Neural cell (in vitro differentiated cells): Measurements from ENCODE around the gene MLLT1. TPM values are rescaled to one million over a fixed set of nuclear protein-coding genes. Genes with fewer than 3 reads are reported as not detected.

ENCODE experiments used
- H2AFZ ChIP-seq: fragments of 200-600, 300-800 bp; sonication (generic), shearing (Covaris generic); 2 replicates; pipeline ENCODE4 v1.6.0; 2014; ENCODE audit warnings: low read depth, mild to moderate bottlenecking, antibody characterized with exemption, low read length, moderate library complexity
- H3F3A ChIP-seq: fragments of 200-600 bp; shearing (Covaris generic); 2 replicates; pipeline ENCODE4 v1.6.1; 2016; ENCODE audit warnings: mild to moderate bottlenecking, moderate library complexity, mixed read lengths, antibody characterized with exemption, low read length; ENCODE audit not compliant: insufficient read depth, poor library complexity, severe bottlenecking
- H3K27ac ChIP-seq: fragments of 200-600, 300-800 bp; sonication (generic), shearing (Covaris generic); 2 replicates; pipeline ENCODE4 v1.5.1; 2014; ENCODE audit warnings: mild to moderate bottlenecking, low read length, moderate library complexity
- H3K27me3 ChIP-seq: fragments of 300-800, 200-600 bp; sonication (generic), shearing (Covaris generic); 2 replicates; pipeline ENCODE4 v1.6.0; 2014; ENCODE audit warnings: mild to moderate bottlenecking, low read depth, low read length, moderate library complexity; ENCODE audit not compliant: insufficient read depth
- H3K36me3 ChIP-seq: fragments of 300-800, 200-600 bp; sonication (generic), shearing (Covaris generic); 2 replicates; pipeline ENCODE4 v1.5.1; 2014; ENCODE audit warnings: mild to moderate bottlenecking, antibody characterized with exemption, low read length, moderate library complexity; ENCODE audit not compliant: insufficient read depth
- H3K4me2 ChIP-seq: fragments of 300-800, 200-600 bp; sonication (generic), shearing (Covaris generic); 2 replicates; pipeline ENCODE4 v1.6.0; 2014; ENCODE audit warnings: mild to moderate bottlenecking, low read length
- H3K4me3 ChIP-seq: fragments of 300-800, 200-600 bp; sonication (generic), shearing (Covaris generic); 2 replicates; pipeline ENCODE4 v1.5.1; 2014; ENCODE audit warnings: mild to moderate bottlenecking, low read length, moderate library complexity
- H3K79me2 ChIP-seq: fragments of 200-600 bp; shearing (Covaris generic); replicated peaks from 2 replicates; pipeline ENCODE4 v1.6.0; 2014; ENCODE audit warnings: mild to moderate bottlenecking, low read length, moderate library complexity; ENCODE audit not compliant: insufficient read depth
- H3K9ac ChIP-seq: fragments of 300-800, 200-600 bp; sonication (generic), shearing (Covaris generic); 2 replicates; pipeline ENCODE4 v1.6.1; 2016; ENCODE audit warnings: mild to moderate bottlenecking, low read length, mixed read lengths
- H3K9me2 ChIP-seq: fragments of 200-600 bp; shearing (Covaris generic); 2 replicates; pipeline ENCODE4 v1.6.1; 2016; ENCODE audit warnings: mild to moderate bottlenecking, low read length, mixed read lengths; ENCODE audit not compliant: insufficient read depth
- H3K9me3 ChIP-seq: fragments of 200-600, 300-800 bp; sonication (generic), shearing (Covaris generic); 2 replicates; pipeline ENCODE4 v1.6.1; 2016; ENCODE audit warnings: mild to moderate bottlenecking, mixed run types, low read length, moderate library complexity, mixed read lengths
- H4K20me1 ChIP-seq: fragments of 200-600 bp; shearing (Covaris generic); 2 replicates; pipeline ENCODE4 v1.6.1; 2016; ENCODE audit warnings: mild to moderate bottlenecking, mixed run types; ENCODE audit not compliant: insufficient read depth
- EP300 ChIP-seq: fragments of 450-650 bp; conservative IDR thresholded peaks from 2 replicates; pipeline ENCODE4 v1.6.1; 2014; ENCODE audit warnings: antibody characterized with exemption, mild to moderate bottlenecking, moderate library complexity; ENCODE audit not compliant: poor library complexity, severe bottlenecking
- EZH2 ChIP-seq: fragments of 200-600, 300-800 bp; shearing (Covaris generic), sonication (generic); IDR thresholded peaks from 2 replicates; pipeline ENCODE4 v1.6.1; 2014; ENCODE audit warnings: antibody characterized with exemption, low read length, borderline replicate concordance, mild to moderate bottlenecking; ENCODE audit not compliant: insufficient read depth, poor library complexity, severe bottlenecking
- MXI1 ChIP-seq: fragments of 450-650 bp; conservative IDR thresholded peaks from 2 replicates; pipeline ENCODE4 v1.6.1; 2014; ENCODE audit warnings: antibody characterized with exemption, mild to moderate bottlenecking; ENCODE audit not compliant: poor library complexity, severe bottlenecking
- POLR2AphosphoS5 ChIP-seq: IDR thresholded peaks from 2 replicates; pipeline ENCODE4 v1.6.1; 2012
- RAD21 ChIP-seq: fragments of 450-650 bp; conservative IDR thresholded peaks from 2 replicates; pipeline ENCODE4 v1.6.1; 2014; ENCODE audit warnings: antibody characterized with exemption, mild to moderate bottlenecking, moderate library complexity
- SMC3 ChIP-seq: fragments of 450-650 bp; conservative IDR thresholded peaks from 2 replicates; pipeline ENCODE4 v1.6.1; 2014; ENCODE audit warnings: antibody characterized with exemption, mild to moderate bottlenecking, moderate library complexity; ENCODE audit not compliant: poor library complexity
- TAF1 ChIP-seq: IDR thresholded peaks from 2 replicates; pipeline ENCODE4 v1.6.1; 2012; ENCODE audit warnings: low read depth
- polyA plus RNA-seq: library from polyadenylated mRNA; depleted of rRNA; stranded (reverse); fragments of >200 nt; gene quantifications from 2 replicates; pipeline ENCODE4 v1.2.3, GENCODE V29; 2014
- TF ChIP-seq, protein P1 (sequence below): fragments of 450-650 bp; IDR thresholded peaks from 2 replicates; pipeline ENCODE4 v1.5.1; 2014; ENCODE audit warnings: antibody characterized with exemption, mild to moderate bottlenecking, moderate library complexity; ENCODE audit not compliant: poor library complexity, severe bottlenecking
- TF ChIP-seq, protein P2 (sequence below): IDR thresholded peaks from 2 replicates; pipeline ENCODE4 v1.6.1; 2012; ENCODE audit warnings: borderline replicate concordance

Gene MLLT1
- polyA plus RNA-seq, 1 donor from 2014 or later = 34.0 TPM

DNA sequence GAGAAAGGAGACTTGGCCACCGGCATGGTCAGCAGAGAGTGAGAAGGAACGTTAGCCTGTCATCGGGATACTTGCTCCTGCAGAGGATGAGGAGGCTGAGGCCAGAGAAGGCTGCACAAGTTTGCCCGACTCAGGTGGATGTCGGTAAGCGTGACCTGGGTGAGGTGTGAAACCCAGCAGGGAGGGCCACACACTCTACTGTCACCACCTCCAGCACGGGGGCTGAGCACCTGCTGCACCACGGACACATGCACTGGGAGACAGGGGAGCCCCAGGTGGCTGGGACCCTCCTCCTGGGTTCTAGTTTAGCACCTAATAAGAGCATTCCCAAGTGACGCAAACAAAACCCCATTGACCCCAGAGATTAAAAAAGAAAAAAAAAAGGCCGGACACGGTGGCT lies 17.3 kb downstream of the MLLT1 start:
- no peaks in the 10 kb centered on the region for H4K20me1 ChIP-seq
- H3F3A ChIP-seq = no peaks in the 10 kb centered on the region
- no peak overlapping the region for H3K4me2 ChIP-seq
- H3K9me2 ChIP-seq = no peaks in the 10 kb centered on the region
- H3K27ac ChIP-seq = no peak overlapping the region
- H2AFZ ChIP-seq = no peak overlapping the region
- H3K27me3 ChIP-seq = no peaks in the 10 kb centered on the region
- TF ChIP-seq EZH2 (no peak), POLR2AphosphoS5 (no peak), RAD21 (no peak), EP300 (no peak), TAF1 (no peak), MXI1 (no peak), SMC3 (no peak)
- TF ChIP-seq, protein P1, sequence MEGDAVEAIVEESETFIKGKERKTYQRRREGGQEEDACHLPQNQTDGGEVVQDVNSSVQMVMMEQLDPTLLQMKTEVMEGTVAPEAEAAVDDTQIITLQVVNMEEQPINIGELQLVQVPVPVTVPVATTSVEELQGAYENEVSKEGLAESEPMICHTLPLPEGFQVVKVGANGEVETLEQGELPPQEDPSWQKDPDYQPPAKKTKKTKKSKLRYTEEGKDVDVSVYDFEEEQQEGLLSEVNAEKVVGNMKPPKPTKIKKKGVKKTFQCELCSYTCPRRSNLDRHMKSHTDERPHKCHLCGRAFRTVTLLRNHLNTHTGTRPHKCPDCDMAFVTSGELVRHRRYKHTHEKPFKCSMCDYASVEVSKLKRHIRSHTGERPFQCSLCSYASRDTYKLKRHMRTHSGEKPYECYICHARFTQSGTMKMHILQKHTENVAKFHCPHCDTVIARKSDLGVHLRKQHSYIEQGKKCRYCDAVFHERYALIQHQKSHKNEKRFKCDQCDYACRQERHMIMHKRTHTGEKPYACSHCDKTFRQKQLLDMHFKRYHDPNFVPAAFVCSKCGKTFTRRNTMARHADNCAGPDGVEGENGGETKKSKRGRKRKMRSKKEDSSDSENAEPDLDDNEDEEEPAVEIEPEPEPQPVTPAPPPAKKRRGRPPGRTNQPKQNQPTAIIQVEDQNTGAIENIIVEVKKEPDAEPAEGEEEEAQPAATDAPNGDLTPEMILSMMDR = no peak
- TF ChIP-seq, protein P2, sequence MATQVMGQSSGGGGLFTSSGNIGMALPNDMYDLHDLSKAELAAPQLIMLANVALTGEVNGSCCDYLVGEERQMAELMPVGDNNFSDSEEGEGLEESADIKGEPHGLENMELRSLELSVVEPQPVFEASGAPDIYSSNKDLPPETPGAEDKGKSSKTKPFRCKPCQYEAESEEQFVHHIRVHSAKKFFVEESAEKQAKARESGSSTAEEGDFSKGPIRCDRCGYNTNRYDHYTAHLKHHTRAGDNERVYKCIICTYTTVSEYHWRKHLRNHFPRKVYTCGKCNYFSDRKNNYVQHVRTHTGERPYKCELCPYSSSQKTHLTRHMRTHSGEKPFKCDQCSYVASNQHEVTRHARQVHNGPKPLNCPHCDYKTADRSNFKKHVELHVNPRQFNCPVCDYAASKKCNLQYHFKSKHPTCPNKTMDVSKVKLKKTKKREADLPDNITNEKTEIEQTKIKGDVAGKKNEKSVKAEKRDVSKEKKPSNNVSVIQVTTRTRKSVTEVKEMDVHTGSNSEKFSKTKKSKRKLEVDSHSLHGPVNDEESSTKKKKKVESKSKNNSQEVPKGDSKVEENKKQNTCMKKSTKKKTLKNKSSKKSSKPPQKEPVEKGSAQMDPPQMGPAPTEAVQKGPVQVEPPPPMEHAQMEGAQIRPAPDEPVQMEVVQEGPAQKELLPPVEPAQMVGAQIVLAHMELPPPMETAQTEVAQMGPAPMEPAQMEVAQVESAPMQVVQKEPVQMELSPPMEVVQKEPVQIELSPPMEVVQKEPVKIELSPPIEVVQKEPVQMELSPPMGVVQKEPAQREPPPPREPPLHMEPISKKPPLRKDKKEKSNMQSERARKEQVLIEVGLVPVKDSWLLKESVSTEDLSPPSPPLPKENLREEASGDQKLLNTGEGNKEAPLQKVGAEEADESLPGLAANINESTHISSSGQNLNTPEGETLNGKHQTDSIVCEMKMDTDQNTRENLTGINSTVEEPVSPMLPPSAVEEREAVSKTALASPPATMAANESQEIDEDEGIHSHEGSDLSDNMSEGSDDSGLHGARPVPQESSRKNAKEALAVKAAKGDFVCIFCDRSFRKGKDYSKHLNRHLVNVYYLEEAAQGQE = no peak
- H3K36me3 ChIP-seq = peaks cover 7% of the 10 kb centered on the region
- H3K4me3 ChIP-seq = no peak overlapping the region
- no peak overlapping the region for H3K9ac ChIP-seq
- H3K9me3 ChIP-seq = no peaks in the 10 kb centered on the region
- H3K79me2 ChIP-seq = peaks cover 10% of the 10 kb centered on the region

DNA sequence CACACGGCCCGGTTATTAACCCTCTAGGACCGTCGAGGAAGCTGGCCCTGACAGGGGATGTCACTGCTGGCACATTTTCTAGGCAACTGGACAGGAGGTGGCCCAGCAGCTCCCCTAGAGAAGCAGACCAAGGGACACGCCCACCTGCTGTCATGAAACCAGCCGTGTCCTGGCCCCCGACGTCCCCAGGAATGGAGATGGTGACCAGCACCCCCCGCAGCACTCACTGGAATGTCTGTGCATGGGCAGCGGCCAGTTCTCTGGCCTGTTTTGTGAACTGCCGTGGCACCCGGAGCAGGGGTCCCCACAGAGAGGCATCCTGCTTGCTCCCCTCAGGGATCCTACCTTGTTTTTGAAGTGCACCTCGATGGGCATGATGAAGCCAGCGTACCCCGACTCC lies 17.9 kb downstream of the MLLT1 start:
- H4K20me1 ChIP-seq = no peaks in the 10 kb centered on the region
- H3K4me2 ChIP-seq = no peak overlapping the region
- TF ChIP-seq TAF1 = no peak
- TF ChIP-seq SMC3 = no peak
- no peak for TF ChIP-seq EZH2
- TF ChIP-seq, protein P1 = no peak
- no peak for TF ChIP-seq POLR2AphosphoS5
- no peak for TF ChIP-seq EP300
- no peak for TF ChIP-seq MXI1
- peaks cover 12% of the 10 kb centered on the region for H3K79me2 ChIP-seq
- no peak overlapping the region for H2AFZ ChIP-seq
- no peak overlapping the region for H3K27ac ChIP-seq
- no peaks in the 10 kb centered on the region for H3F3A ChIP-seq
- no peaks in the 10 kb centered on the region for H3K9me2 ChIP-seq
- no peak overlapping the region for H3K9ac ChIP-seq
- H3K36me3 ChIP-seq = peaks cover 7% of the 10 kb centered on the region
- no peak overlapping the region for H3K4me3 ChIP-seq
- no peaks in the 10 kb centered on the region for H3K9me3 ChIP-seq
- no peaks in the 10 kb centered on the region for H3K27me3 ChIP-seq
